Activated naive CD8-positive, alpha-beta T cell treated with anti-CD3 and anti-CD28 coated beads, Interleukin-2, amount 50 U/mL, for 24 hours (primary cell): ENCODE measurements around the gene MMS19.

Experiments
- ATAC-seq: fragments of 150-1000 bp; cut with Tn5 transposase; one replicate; pipeline ENCODE4 v1.10.0; 2021
- DNase-seq: peaks from one replicate; pipeline ENCODE4 v3.0.0; 2021
- H3K27ac Mint-ChIP-seq: one replicate; pipeline ENCODE4 v1.8.0; 2021; ENCODE audit warnings: mild to moderate bottlenecking, mixed read lengths
- H3K27me3 Mint-ChIP-seq: one replicate; pipeline ENCODE4 v1.8.0; 2021; ENCODE audit warnings: mixed read lengths
- H3K36me3 Mint-ChIP-seq: one replicate; pipeline ENCODE4 v1.8.0; 2021; ENCODE audit warnings: low read depth, mixed read lengths
- H3K4me1 Mint-ChIP-seq: one replicate; pipeline ENCODE4 v1.8.0; 2021; ENCODE audit warnings: mixed read lengths
- H3K4me3 Mint-ChIP-seq: one replicate; pipeline ENCODE4 v1.8.0; 2021; ENCODE audit warnings: mild to moderate bottlenecking, moderate library complexity, mixed read lengths
- H3K9me3 Mint-ChIP-seq: one replicate; pipeline ENCODE4 v1.8.0; 2021; ENCODE audit warnings: mixed read lengths

Gene MMS19

DNA sequence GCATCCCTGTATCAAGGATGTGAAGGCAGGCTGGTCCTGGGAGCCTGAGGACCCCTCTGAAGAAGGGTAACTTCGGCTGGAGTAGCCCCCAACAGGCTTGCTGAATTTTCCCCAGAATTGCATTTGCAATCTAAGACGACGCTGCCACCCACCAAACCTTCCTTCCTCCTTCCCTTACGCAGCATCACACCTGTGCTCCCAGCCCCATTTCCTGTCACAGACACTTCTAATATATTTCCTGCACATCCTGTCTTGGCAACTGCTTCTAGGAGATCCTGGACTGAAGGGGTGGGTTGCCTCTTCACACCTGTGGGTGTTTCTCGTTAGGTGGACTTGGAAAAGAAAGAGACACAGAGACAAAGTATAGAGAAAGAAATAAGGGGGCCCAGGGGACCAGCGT lies 81.7 kb downstream of the MMS19 start:
- Mint-ChIP-seq H3K4me3 (no peak overlapping the region), H3K9me3 (no peaks in the 10 kb centered on the region), H3K27me3 (peaks cover 4% of the 10 kb centered on the region), H3K36me3 (peaks cover 14% of the 10 kb centered on the region), H3K4me1 (peaks cover 89% of the 10 kb centered on the region), H3K27ac (peak overlapping the region; percentile 68)
- ATAC-seq (no peak), DNase-seq (no peak)

- Mint-ChIP-seq H3K9me3 (no peaks in the 10 kb centered on the region), H3K27ac (peak overlapping the region; percentile 97), H3K4me1 (peaks cover 53% of the 10 kb centered on the region), H3K4me3 (peak overlapping the region; percentile 70), H3K36me3 (peaks cover 7% of the 10 kb centered on the region), H3K27me3 (peaks cover 4% of the 10 kb centered on the region)
- ATAC-seq (peak; percentile 64), DNase-seq (peak; percentile 65)
Observed at GRCh38 chr10:97412891-97413304, 85.3 kb downstream of the MMS19 start.

GRCh38 chr10:97411406-97411805 lies 86.8 kb downstream of the MMS19 start:
- H3K36me3 Mint-ChIP-seq, result peaks cover 7% of the 10 kb centered on the region
- ATAC-seq (no peak), DNase-seq (no peak)
- no peak overlapping the region for H3K4me3 Mint-ChIP-seq
- peaks cover 4% of the 10 kb centered on the region for H3K27me3 Mint-ChIP-seq
- H3K9me3 Mint-ChIP-seq, result no peaks in the 10 kb centered on the region
- peaks cover 47% of the 10 kb centered on the region for H3K4me1 Mint-ChIP-seq
- H3K27ac Mint-ChIP-seq, result no peak overlapping the region

DNA sequence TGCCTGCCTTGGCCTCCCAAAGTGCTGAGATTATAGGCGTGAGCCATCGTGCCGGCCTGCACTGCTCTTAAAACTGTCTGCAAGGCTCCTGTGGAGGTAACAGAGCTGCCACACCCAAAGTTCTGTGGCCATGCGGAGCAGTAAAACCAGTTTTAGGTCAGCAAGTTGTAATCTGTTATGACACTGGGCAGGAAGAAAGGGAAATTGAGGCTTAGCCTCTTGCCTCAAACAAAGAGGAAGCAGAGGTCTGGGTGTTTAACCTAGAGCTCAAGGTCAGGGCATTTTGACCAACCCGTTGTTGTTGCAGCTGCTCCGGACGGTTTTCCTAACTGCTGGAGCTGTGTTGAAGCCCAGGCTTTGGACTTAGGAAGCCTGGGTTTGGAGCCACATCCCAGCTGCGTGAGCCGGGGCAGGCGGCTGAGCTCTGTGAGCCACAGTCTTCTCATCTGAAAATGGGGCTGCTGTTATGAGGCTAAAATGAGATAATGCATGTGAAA lies 89.7 kb downstream of the MMS19 start:
- Mint-ChIP-seq H3K36me3 (peaks cover 2% of the 10 kb centered on the region), H3K9me3 (no peaks in the 10 kb centered on the region), H3K4me3 (no peak overlapping the region), H3K27me3 (no peaks in the 10 kb centered on the region), H3K27ac (no peak overlapping the region), H3K4me1 (peaks cover 23% of the 10 kb centered on the region)
- ATAC-seq (no peak), DNase-seq (no peak)
